ENCODE measurements around the gene NKX6-2. TPM values are rescaled to one million over a fixed set of nuclear protein-coding genes. Genes with fewer than 3 reads are reported as not detected.

Gene NKX6-2
- total RNA-seq, 2 experiments from 2014 or later: not detected

DNA sequence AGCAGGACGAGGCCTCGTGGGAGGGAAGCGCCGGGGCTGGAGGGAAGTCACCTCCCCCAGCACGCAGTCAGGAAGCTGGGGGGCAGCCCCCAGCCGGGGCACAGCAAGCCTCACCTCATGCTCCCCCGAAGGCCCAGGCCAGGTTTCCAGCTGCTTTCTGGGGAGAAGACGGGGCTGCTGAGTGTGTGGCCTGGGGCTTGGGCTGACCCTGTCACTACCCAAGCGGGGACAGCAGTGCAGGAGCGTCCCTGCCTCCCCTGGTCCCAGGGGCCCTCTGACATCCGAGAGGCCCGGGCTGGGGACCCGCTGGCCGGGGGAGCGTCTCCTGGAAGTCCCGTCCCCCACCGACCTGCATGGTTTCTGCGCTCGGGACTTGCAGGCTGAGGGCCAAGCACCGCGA is 19.7 kb upstream of the NKX6-2 start:
- DNase-seq (no peak), ATAC-seq (no peak)

GRCh38 chr10:132804785-132805426 is 19.0 kb upstream of the NKX6-2 start:
- Mint-ChIP-seq H3K4me1 (ENCODE audit: low read depth) (no peaks in the 10 kb centered on the region), H3K27ac (no peak overlapping the region), H3K27me3 (no peaks in the 10 kb centered on the region), H3K9me3 (no peaks in the 10 kb centered on the region), H3K36me3 (ENCODE audit: low read depth) (no peaks in the 10 kb centered on the region), H3K4me3 (no peak overlapping the region)
- DNase-seq (no peak), ATAC-seq (no peak)
- POLR2A ChIA-PET: no interaction called here
- intact Hi-C loops (cut with micrococcal nuclease): no loop called here
- TF ChIP-seq CTCF (IDR thresholded peaks at IDR 0.05): no peak
- CTCF ChIA-PET: no interaction called here

More for the DNA sequence above, 19.7 kb upstream of the NKX6-2 start:
- Mint-ChIP-seq H3K4me1 (ENCODE audit: low read depth) (no peaks in the 10 kb centered on the region), H3K36me3 (ENCODE audit: low read depth) (no peaks in the 10 kb centered on the region), H3K9me3 (no peaks in the 10 kb centered on the region), H3K27me3 (no peaks in the 10 kb centered on the region), H3K4me3 (no peak overlapping the region), H3K27ac (no peak overlapping the region)
- POLR2A ChIA-PET: no interaction called here
- CTCF ChIA-PET: no interaction called here
- TF ChIP-seq CTCF (IDR thresholded peaks at IDR 0.05): no peak
- intact Hi-C loops (cut with micrococcal nuclease): no loop called here

DNA sequence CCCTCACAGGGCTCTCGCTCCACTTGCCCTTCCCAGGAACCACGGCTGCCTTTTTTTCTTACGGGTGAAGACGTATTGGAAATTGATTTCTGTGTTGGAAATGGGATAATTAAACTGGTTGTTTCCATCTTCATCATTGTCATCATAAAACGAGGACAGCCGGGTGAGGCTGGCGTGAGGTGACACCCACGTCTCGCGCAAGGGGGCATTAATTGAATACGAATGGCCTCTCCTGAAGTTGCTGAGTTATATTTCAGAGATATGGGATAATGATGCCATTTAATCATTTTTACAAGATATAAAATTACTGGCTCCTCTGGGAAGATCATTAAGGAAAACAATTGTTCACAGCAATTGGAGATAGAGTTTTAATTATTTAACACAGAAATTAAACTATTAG is 18.3 kb upstream of the NKX6-2 start:
- H3K36me3 Mint-ChIP-seq (ENCODE audit: low read depth): no peaks in the 10 kb centered on the region
- ATAC-seq (no peak), DNase-seq (no peak)
- H3K9me3 Mint-ChIP-seq: no peaks in the 10 kb centered on the region
- no peaks in the 10 kb centered on the region for H3K27me3 Mint-ChIP-seq
- TF ChIP-seq CTCF (IDR thresholded peaks at IDR 0.05): no peak
- no peak overlapping the region for H3K4me3 Mint-ChIP-seq
- ChIA-PET CTCF (no interaction called here), POLR2A (no interaction called here)
- H3K4me1 Mint-ChIP-seq (ENCODE audit: low read depth): no peaks in the 10 kb centered on the region
- no peak overlapping the region for H3K27ac Mint-ChIP-seq
- intact Hi-C loops (cut with micrococcal nuclease): no loop called here

DNA sequence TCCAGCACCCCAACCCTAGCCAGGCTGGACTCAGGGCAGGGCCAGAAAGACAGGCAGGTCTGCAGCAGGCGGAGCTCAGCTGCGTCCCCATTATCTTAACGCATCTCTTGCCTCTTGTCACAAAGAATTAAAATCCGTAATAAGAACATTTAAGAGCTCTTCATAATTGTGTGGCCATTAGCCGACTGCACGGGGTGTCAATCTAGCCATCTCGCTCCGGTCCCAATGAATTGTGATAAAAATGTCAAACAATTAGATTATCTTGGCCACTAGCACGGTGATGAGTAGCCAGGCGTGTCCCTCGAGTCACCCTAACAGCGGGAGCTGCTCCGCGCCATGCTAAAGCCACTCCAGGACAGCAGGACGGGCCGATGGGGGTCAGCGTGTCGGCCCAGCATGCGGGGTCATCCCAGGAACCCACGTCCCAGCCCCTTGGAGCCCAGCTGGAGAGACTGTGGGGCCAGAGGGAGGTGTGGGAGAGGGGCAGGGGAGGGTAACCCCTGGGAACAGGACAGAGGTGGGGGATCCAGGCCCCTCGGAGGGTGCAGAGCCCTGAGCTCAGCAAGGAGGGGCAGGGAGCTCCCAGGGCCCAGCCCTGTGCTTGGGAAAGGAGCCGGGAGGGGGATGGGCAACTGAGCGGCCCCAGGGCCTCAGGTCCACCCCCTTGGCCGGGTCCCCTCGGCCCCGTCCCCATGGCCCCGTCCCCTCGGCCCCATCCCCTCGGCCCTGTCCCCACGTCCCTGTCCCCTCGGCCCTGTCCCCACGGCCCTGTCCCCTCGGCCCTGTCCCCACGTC is 17.7 kb upstream of the NKX6-2 start:
- intact Hi-C loops (cut with micrococcal nuclease): no loop called here
- TF ChIP-seq CTCF (IDR thresholded peaks at IDR 0.05): no peak
- Mint-ChIP-seq H3K27ac (no peak overlapping the region), H3K4me1 (ENCODE audit: low read depth) (no peaks in the 10 kb centered on the region), H3K4me3 (no peak overlapping the region), H3K36me3 (ENCODE audit: low read depth) (no peaks in the 10 kb centered on the region), H3K9me3 (no peaks in the 10 kb centered on the region), H3K27me3 (no peaks in the 10 kb centered on the region)
- ChIA-PET POLR2A (no interaction called here), CTCF (interaction anchor here (1.2 kb wide), 1 partner anchor 149 kb away, joined by 4 read pairs; no protein-coding TSS in a partner anchor)
- ATAC-seq (no peak), DNase-seq (no peak)

GRCh38 chr10:132802694-132803320 is 16.9 kb upstream of the NKX6-2 start:
- DNase-seq (no peak), ATAC-seq (no peak)
- intact Hi-C loops (cut with micrococcal nuclease): no loop called here
- CTCF ChIA-PET: interaction anchor here (1.2 kb wide), 1 partner anchor 148 kb away, joined by 4 read pairs; no protein-coding TSS in a partner anchor
- H3K4me1 Mint-ChIP-seq (ENCODE audit: low read depth): no peaks in the 10 kb centered on the region
- no peak for TF ChIP-seq CTCF (IDR thresholded peaks at IDR 0.05)
- H3K4me3 Mint-ChIP-seq: no peak overlapping the region
- no peaks in the 10 kb centered on the region for H3K9me3 Mint-ChIP-seq
- POLR2A ChIA-PET: no interaction called here
- no peaks in the 10 kb centered on the region for H3K36me3 Mint-ChIP-seq (ENCODE audit: low read depth)
- H3K27ac Mint-ChIP-seq: no peak overlapping the region
- H3K27me3 Mint-ChIP-seq: no peaks in the 10 kb centered on the region

Data from activated CD8-positive, alpha-beta T cell treated with anti-CD3 and anti-CD28 coated beads for 36 hours (primary cell).